Glomerular endothelial cell (primary cell): ENCODE data around the gene HAGH. TPM values are rescaled to one million over a fixed set of nuclear protein-coding genes. Genes with fewer than 3 reads are reported as not detected.

ENCODE experiments used
- DNase-seq: peaks from one replicate; pipeline ENCODE4 v3.0.0-alpha.2; 2011; ENCODE audit warnings: low read depth, low spot score; ENCODE audit errors: extremely low read depth
- total RNA-seq: library from RNA; depleted of rRNA; stranded (reverse); fragments of >200 nt; gene quantifications from 2 replicates; pipeline ENCODE4 v1.2.3, GENCODE V29; 2015

HAGH gene
- total RNA-seq, 1 donor from 2014 or later: 91.5 TPM

GRCh38 chr16:1765826-1766225 is 60.8 kb downstream of the HAGH start:
- no peak for DNase-seq

DNA sequence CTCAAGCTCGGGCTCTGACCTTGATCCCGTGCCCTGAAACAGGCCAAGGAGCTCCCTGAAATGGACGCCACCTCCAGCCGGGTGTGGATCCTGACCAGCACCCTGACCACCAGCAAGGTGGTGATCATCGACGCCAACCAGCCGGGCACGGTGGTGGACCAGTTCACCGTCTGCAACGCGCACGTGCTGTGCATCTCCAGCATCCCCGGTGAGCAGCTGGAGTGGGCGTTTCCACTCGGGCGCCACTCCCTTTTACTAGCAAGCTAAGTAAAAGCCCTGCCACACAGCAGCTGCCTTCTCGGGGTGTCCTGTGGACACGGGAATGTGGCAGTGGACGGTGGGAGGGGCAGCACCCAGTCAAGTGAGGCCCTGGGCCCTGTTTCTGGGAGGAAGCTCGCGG is 61.7 kb downstream of the HAGH start:
- DNase-seq: no peak

- no peak for DNase-seq
Measured at GRCh38 chr16:1763521-1764511, 62.8 kb downstream of the HAGH start.

DNA sequence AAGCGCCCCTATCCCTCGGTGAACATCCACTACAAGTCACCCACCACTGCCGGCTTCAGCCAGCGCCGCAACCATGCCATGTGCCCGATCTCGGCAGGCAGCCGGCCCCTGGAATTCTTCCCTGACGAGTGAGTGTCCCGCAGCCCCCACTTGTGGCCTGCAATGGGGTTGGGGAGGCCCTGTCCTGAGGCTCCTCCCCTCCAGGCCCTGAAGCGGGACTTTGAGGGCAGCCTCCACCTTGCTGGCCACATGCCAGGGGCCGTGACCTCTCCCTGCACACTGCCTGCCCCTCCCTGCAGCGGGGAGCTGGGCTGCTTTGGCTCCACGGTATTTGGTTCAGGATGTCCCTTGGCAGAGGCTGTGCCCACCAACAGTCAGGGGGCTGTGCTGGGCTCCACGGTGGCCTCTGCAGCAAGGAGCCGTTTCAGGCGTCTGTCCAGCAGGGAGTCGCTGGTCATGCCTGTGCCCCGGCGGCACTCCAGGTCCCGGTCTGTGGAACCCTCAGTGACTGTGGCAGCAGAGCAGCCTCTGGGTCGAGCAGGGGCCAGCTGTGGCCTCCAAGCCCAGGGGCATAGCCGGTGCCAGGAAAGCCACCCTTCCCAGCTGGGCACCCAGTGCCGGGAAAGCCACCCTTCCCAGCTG is 63.6 kb downstream of the HAGH start:
- no peak for DNase-seq

DNA sequence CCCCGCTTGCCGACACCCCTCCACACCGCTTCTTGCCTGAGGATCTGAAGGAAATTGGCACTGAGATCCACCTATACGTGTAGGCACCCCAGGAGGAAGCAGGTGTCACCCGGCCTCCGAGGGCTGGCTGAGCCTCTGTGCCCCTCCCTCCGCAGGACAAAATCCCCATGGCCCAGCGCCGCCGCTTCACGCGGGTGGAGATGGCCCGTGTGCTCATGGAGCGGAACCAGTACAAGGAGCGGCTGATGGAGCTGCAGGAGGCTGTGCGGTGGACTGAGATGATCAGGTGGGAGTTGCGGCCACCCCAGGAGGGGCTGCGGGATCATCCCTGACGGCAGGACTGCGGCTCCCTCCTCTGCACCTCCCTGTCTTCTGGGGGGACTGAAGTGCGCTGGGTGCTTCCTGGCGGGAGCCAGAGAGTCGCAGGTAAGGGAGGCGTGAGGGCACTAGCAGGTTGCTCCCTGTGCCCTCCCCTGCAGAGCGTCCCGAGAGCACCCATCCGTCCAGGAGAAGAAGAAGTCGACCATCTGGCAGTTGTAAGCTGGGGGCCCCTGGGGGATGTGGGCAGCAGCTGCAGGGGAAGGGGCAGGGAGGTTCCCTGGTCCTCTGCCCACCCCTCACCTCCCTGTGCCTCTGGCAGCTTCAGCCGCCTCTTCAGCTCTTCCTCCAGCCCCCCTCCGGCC is 64.3 kb downstream of the HAGH start:
- no peak for DNase-seq

DNA sequence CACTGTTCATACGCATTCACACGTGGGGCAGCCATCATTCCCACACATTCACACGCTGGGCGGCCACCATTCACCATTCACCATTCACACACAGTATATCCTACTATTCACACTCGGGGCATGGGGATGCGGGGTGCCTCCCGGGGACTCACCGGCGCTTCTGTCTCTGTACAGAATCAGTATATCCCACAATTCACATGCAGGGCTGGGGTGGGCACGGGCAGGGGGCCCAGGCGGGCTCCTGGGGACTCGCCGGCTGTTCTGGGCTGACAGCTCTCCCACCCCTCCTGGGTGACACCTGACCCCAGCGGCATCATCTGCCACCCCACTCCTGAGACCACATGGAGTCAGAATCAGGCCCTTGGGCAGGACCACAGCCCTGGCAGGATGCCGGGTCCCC is 64.9 kb downstream of the HAGH start:
- no peak for DNase-seq

DNA sequence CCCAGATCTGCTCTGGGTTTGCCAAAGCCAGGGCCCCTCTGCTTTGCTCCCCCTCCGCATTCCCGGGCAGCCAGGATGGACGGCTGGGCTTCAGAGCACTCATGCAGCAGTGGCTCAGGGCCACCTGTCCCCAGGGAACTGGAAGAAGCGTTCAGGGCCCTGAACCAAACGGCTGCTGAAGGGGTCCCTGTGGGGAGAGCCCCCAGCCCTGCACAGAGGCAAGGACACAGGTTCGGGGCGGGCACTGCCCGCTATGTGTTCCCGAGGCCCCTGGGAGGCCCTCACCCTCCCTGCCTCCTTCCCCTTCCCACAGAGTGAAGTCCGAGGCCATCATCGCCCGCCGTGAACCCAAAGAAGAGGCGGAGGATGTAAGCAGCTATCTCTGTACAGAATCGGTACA is 65.7 kb downstream of the HAGH start:
- DNase-seq: no peak

GRCh38 chr16:1759511-1759910 is 67.1 kb downstream of the HAGH start:
- DNase-seq: no peak

DNA sequence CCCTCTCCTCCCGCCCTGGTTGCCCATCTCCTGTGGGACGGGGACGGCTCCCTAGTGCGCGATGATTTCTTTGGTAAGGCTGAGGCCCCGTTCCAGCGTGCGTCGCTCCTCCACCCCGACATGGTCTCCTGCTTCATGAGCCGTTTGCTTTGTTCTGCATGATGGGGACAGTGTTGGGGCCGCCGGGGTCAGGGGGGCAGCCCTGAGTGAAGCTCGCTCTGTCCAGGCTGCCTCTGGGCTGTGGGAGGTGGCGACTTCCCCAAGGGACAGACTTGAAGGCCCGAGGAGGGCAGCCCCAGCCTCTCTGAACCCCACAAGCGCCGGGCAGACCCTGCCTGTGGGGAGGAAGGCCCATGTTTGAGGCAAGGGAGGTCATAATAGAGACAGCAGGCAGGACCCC is 67.7 kb downstream of the HAGH start:
- no peak for DNase-seq

GRCh38 chr16:1757714-1758461 is 68.7 kb downstream of the HAGH start:
- DNase-seq: no peak

Other genes starting within 250 kb of the HAGH start
- 15.8 and 17.7 TPM in 2 replicates for gene IFT140, start 214.8 kb downstream of the HAGH start, total RNA-seq
- gene CRAMP1, start 214.5 kb downstream of the HAGH start, total RNA-seq: 11.8 and 18.4 TPM in 2 replicates
- 76.3 and 125 TPM in 2 replicates for gene JPT2, start 148.5 kb downstream of the HAGH start, total RNA-seq
- gene MAPK8IP3, start 120.6 kb downstream of the HAGH start, total RNA-seq: 47.0 and 75.6 TPM in 2 replicates
- gene NME3, start 55.3 kb downstream of the HAGH start, total RNA-seq: 70.4 and 72.6 TPM in 2 replicates
- gene EME2, start 54.0 kb downstream of the HAGH start, total RNA-seq: 6.1 and 8.8 TPM in 2 replicates
- gene MRPS34, start 53.7 kb downstream of the HAGH start, total RNA-seq: 105 and 120 TPM in 2 replicates
- gene SPSB3, start 44.3 kb downstream of the HAGH start, total RNA-seq: 36.2 and 63.6 TPM in 2 replicates
- gene NUBP2, start 43.9 kb downstream of the HAGH start, total RNA-seq: 114 and 135 TPM in 2 replicates
- not detected in 2 replicates for gene IGFALS, start 33.1 kb downstream of the HAGH start, total RNA-seq
- gene FAHD1, start 381 bp upstream of the HAGH start, total RNA-seq: 60.7 and 62.9 TPM in 2 replicates
- gene MEIOB, start 45.3 kb upstream of the HAGH start, total RNA-seq: 0.10 and 0.88 TPM in 2 replicates
- gene HS3ST6, start 91.6 kb upstream of the HAGH start, total RNA-seq: not detected in 2 replicates
- 12.8 and 18.4 TPM in 2 replicates for gene MSRB1, start 116.4 kb upstream of the HAGH start, total RNA-seq
- not detected in 2 replicates for gene RPL3L, start 127.9 kb upstream of the HAGH start, total RNA-seq
- gene NDUFB10, start 132.7 kb upstream of the HAGH start, total RNA-seq: 262 and 265 TPM in 2 replicates
- gene RPS2, start 138.0 kb upstream of the HAGH start, total RNA-seq: 2,366 and 3,192 TPM in 2 replicates
- gene RNF151, start 140.0 kb upstream of the HAGH start, total RNA-seq: not detected in 2 replicates
- gene TBL3, start 145.2 kb upstream of the HAGH start, total RNA-seq: 50.7 and 59.4 TPM in 2 replicates
- gene NOXO1, start 154.6 kb upstream of the HAGH start, total RNA-seq: 0.58 TPM in 1 of 2 replicates, not detected in the other
- gene GFER, start 157.4 kb upstream of the HAGH start, total RNA-seq: 18.7 and 22.2 TPM in 2 replicates
- 5.6 and 9.6 TPM in 2 replicates for gene SYNGR3, start 163.1 kb upstream of the HAGH start, total RNA-seq
- 60.8 and 83.9 TPM in 2 replicates for gene ZNF598, start 183.0 kb upstream of the HAGH start, total RNA-seq
- gene NPW, start 193.0 kb upstream of the HAGH start, total RNA-seq: 0.35 and 1.0 TPM in 2 replicates
- 49.5 and 94.2 TPM in 2 replicates for gene NHERF2, start 200.1 kb upstream of the HAGH start, total RNA-seq
- 22.6 and 30.5 TPM in 2 replicates for gene NTHL1, start 221.0 kb upstream of the HAGH start, total RNA-seq
- 56.5 and 83.0 TPM in 2 replicates for gene TSC2, start 221.2 kb upstream of the HAGH start, total RNA-seq